Epithelial cell of alveolus of lung (primary cell): ENCODE measurements around the gene TSC22D1. TPM values are rescaled to one million over a fixed set of nuclear protein-coding genes. Genes with fewer than 3 reads are reported as not detected.

Experiments used
- total RNA-seq: library from RNA; depleted of rRNA; stranded (reverse); fragments of >200 nt; gene quantifications from 2 replicates; pipeline ENCODE4 v1.2.1, GENCODE V29; 2015

The TSC22D1 gene
- total RNA-seq = 45.1 and 62.1 TPM in 2 replicates

DNA sequence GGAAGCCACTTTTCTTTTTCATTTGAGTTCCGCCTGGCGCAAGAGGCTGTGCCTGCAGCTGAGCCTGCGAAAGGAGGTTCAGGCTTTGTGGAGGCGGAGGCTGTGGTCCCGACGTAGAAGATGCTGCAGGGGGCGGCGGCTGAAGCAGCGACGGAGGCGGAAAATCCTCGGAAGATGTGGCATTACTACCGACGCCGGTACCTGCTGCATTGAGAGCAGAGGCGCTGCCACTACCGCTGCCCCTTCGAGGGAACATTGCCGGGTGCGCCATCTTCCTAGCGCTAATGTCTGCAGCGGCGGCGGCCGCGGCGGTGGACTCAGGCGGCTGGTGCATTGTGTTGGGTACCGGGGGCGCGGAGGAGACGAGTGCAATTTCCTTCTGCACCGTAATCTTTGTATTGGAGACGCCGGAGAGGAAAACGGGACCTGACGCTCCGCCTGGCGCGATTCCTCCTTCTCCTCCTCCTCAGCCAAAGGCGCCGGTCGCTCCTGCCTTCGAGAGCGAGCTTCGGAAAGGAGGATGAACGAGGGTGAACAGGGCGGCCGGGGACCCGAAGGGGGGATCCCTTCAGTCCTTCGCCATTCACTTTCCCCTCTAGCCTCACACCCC, at the start of gene TSC22D1:
Gene TSC22D1 (minus strand): TSS at position 590 of the 610 bp plus-strand sequence. CDS start 256 bp downstream, at position 334.

Other genes with a start within 250 kb of the TSC22D1 start
- 2.9 and 9.3 TPM in 2 replicates for gene SERP2, start 202.5 kb downstream of the TSC22D1 start, total RNA-seq